ENCODE measurements around the gene RNH1.

DNA sequence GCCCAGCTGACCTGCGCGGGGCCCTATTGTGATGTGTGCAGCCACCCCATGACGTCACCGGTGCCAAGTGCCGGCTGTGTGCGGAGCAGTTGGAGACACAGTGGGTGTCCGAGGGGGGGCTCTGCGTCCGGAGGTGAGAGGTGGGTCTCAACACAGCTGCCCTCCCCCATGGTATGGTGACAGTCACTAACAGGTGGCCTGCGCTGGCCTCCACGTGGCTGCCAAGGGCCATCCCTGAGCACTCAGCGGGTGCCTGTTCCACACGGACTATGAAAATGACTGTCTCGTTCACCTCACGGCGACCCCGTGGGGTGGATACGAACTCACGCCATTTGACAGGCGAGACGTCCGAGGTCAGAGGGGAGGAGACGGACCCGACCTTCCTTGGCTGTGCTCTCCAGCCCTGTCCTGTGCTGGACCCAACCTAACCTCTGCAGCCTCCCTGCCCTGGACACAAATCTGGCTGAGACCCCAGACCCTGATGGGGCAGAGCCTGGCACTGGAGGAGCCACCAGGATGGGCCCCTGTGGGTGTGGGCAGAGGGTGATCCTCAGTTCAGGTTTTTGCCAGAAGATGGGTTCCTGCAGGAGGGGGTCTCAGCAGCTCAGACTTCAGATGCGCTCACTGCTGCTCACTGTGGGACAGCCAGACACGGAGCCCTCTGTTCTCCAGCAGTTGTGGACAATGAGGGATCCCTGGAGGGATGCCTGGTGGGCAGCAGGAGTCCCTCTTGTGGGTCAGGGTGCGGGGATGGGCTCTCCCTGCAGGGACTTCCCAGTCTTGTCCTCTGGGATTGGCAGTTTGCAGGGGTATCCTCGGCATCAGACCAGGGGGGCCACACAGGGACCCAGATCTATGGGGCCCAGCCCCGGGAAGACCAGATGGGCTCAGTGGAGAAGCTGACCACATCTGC, 22.0 kb upstream of the RNH1 start:
- TF ChIP-seq, protein P1, sequence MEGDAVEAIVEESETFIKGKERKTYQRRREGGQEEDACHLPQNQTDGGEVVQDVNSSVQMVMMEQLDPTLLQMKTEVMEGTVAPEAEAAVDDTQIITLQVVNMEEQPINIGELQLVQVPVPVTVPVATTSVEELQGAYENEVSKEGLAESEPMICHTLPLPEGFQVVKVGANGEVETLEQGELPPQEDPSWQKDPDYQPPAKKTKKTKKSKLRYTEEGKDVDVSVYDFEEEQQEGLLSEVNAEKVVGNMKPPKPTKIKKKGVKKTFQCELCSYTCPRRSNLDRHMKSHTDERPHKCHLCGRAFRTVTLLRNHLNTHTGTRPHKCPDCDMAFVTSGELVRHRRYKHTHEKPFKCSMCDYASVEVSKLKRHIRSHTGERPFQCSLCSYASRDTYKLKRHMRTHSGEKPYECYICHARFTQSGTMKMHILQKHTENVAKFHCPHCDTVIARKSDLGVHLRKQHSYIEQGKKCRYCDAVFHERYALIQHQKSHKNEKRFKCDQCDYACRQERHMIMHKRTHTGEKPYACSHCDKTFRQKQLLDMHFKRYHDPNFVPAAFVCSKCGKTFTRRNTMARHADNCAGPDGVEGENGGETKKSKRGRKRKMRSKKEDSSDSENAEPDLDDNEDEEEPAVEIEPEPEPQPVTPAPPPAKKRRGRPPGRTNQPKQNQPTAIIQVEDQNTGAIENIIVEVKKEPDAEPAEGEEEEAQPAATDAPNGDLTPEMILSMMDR (IDR thresholded peaks at IDR 0.05; ENCODE audit: insufficient read depth, low read length, poor library complexity, severe bottlenecking): no peak
- TF ChIP-seq EZH2phosphoT487 (conservative IDR thresholded peaks at IDR 0.05; ENCODE audit: low read length): no peak
